Parathyroid adenoma (tissue), 2 donors: ENCODE results near the gene KRT24.

Experiments
- H2AFZ ChIP-seq: fragments of 300-600 bp; sonication (generic); one replicate; pipeline ENCODE4 v1.7.0; 2017; ENCODE audit warnings: antibody characterized with exemption, mild to moderate bottlenecking
- H3K27ac ChIP-seq: fragments of 300-600 bp; sonication (generic); one replicate; pipeline ENCODE4 v1.7.0; 2017
- H3K27me3 ChIP-seq: fragments of 300-600 bp; sonication (generic); one replicate; pipeline ENCODE4 v1.7.0; 2017; ENCODE audit warnings: low read length; ENCODE audit not compliant: control insufficient read depth, insufficient read depth
- H3K36me3 ChIP-seq: fragments of 300-600 bp; sonication (generic); one replicate; pipeline ENCODE4 v1.7.0; 2017; ENCODE audit warnings: low read length; ENCODE audit not compliant: control insufficient read depth, insufficient read depth
- H3K4me1 ChIP-seq: fragments of 300-600 bp; sonication (generic); one replicate; pipeline ENCODE4 v1.7.0; 2017; ENCODE audit warnings: control low read depth
- H3K4me2 ChIP-seq: fragments of 300-600 bp; sonication (generic); one replicate; pipeline ENCODE4 v1.7.0; 2017; ENCODE audit warnings: low read length
- H3K4me3 ChIP-seq: fragments of 300-600 bp; sonication (generic); one replicate; pipeline ENCODE4 v1.7.0; 2017; ENCODE audit warnings: low read depth, low read length
- H3K79me2 ChIP-seq: fragments of 300-600 bp; sonication (generic); one replicate; pipeline ENCODE4 v1.7.0; 2017; ENCODE audit warnings: control low read depth
- H3K9ac ChIP-seq: fragments of 300-600 bp; sonication (generic); one replicate; pipeline ENCODE4 v1.7.0; 2017; ENCODE audit warnings: mild to moderate bottlenecking
- H3K9me3 ChIP-seq: fragments of 300-600 bp; sonication (generic); one replicate; pipeline ENCODE4 v1.7.0; 2017; ENCODE audit warnings: low read length; ENCODE audit not compliant: control insufficient read depth
- CTCF ChIP-seq: fragments of 300-600 bp; sonication (generic); IDR thresholded peaks from one replicate; pipeline ENCODE4 v1.7.0; 2017; ENCODE audit warnings: antibody characterized with exemption, mild to moderate bottlenecking
- donor health status: primary hyperparathyroidism.

The KRT24 gene

GRCh38 chr17:40714473-40714872 lies 10.9 kb upstream of the KRT24 start:
- H3K9me3 ChIP-seq, result no peaks in the 10 kb centered on the region
- no peaks in the 10 kb centered on the region for H3K36me3 ChIP-seq
- H2AFZ ChIP-seq, result no peak overlapping the region
- TF ChIP-seq CTCF, result no peak
- no peak overlapping the region for H3K4me3 ChIP-seq
- no peaks in the 10 kb centered on the region for H3K4me1 ChIP-seq
- H3K79me2 ChIP-seq, result no peaks in the 10 kb centered on the region
- H3K4me2 ChIP-seq, result no peak overlapping the region
- H3K9ac ChIP-seq, result no peak overlapping the region
- H3K27me3 ChIP-seq, result no peaks in the 10 kb centered on the region
- H3K27ac ChIP-seq, result no peak overlapping the region

DNA sequence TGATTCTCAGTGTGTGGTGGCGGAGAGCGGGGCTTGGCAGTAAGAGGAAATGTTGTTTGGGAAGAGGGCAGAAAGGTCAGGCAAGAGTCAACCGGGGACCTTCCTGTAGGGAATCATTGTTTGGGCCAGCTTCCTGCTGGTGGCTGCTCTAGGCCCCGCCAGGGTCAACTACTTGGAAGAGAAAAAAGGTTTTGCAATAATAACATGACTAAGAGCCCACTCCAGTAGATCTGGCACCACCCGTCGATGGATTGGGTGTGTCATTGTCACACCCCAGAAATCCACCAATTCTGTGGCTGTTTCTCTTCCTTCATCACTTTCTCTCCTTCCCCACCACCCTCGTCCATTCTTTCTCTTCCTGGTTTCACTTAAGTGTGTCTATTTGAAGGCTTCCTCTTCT lies 4.2 kb upstream of the KRT24 start:
- Histone ChIP-seq H3K4me1 (no peaks in the 10 kb centered on the region), H3K27ac (no peak overlapping the region), H3K4me3 (no peak overlapping the region), H3K79me2 (no peaks in the 10 kb centered on the region), H2AFZ (no peak overlapping the region), H3K4me2 (no peak overlapping the region), H3K9me3 (no peaks in the 10 kb centered on the region), H3K9ac (no peak overlapping the region), H3K27me3 (no peaks in the 10 kb centered on the region), H3K36me3 (no peaks in the 10 kb centered on the region)
- no peak for TF ChIP-seq CTCF

GRCh38 chr17:40705584-40705983 lies 2.0 kb upstream of the KRT24 start:
- H3K27ac ChIP-seq, result no peak overlapping the region
- no peaks in the 10 kb centered on the region for H3K4me1 ChIP-seq
- no peaks in the 10 kb centered on the region for H3K9me3 ChIP-seq

DNA sequence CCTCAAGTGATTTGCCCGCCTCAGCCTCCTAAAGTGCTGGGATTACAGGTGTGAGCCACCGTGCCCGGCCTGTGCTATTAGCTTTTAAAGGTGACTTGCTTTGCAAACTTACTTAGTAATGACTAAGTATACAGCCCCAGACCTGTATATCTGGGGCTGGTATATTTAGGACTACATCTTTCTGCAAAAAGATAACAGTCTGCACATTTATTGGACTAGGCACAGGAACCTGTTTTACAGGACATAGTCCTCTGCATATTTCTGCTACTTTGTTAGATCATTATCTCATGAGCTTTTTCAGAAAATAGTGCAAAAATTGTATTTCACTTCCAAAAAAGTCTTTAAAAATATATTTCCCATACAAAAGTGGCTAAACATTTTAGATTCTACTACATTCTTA lies 1.3 kb downstream of the KRT24 start:
- Histone ChIP-seq H3K36me3 (no peaks in the 10 kb centered on the region), H3K9ac (no peak overlapping the region), H3K4me3 (no peak overlapping the region), H3K4me2 (peak overlapping the region; percentile 22), H2AFZ (no peak overlapping the region), H3K27ac (no peak overlapping the region), H3K79me2 (no peaks in the 10 kb centered on the region), H3K9me3 (no peaks in the 10 kb centered on the region), H3K27me3 (no peaks in the 10 kb centered on the region), H3K4me1 (no peaks in the 10 kb centered on the region)
- TF ChIP-seq CTCF, result no peak

More at GRCh38 chr17:40705584-40705983, 2.0 kb upstream of the KRT24 start:
- Histone ChIP-seq H3K27me3 (no peaks in the 10 kb centered on the region), H3K79me2 (no peaks in the 10 kb centered on the region), H3K36me3 (no peaks in the 10 kb centered on the region), H3K9ac (no peak overlapping the region), H3K4me3 (no peak overlapping the region), H2AFZ (no peak overlapping the region), H3K4me2 (no peak overlapping the region)
- TF ChIP-seq CTCF, result no peak

- H3K36me3 ChIP-seq, result no peaks in the 10 kb centered on the region
- H3K9ac ChIP-seq, result no peak overlapping the region
- H3K4me2 ChIP-seq, result no peak overlapping the region
- H3K27me3 ChIP-seq, result no peaks in the 10 kb centered on the region
- H3K27ac ChIP-seq, result no peak overlapping the region
- no peaks in the 10 kb centered on the region for H3K79me2 ChIP-seq
- no peak overlapping the region for H2AFZ ChIP-seq
- no peak overlapping the region for H3K4me3 ChIP-seq
- TF ChIP-seq CTCF, result no peak
- H3K9me3 ChIP-seq, result no peaks in the 10 kb centered on the region
- H3K4me1 ChIP-seq, result no peaks in the 10 kb centered on the region
These were observed 3.7 kb downstream of the KRT24 start for GRCh38 chr17:40699853-40700252.
